Measurements from ENCODE around the gene MROH2A.

DNA sequence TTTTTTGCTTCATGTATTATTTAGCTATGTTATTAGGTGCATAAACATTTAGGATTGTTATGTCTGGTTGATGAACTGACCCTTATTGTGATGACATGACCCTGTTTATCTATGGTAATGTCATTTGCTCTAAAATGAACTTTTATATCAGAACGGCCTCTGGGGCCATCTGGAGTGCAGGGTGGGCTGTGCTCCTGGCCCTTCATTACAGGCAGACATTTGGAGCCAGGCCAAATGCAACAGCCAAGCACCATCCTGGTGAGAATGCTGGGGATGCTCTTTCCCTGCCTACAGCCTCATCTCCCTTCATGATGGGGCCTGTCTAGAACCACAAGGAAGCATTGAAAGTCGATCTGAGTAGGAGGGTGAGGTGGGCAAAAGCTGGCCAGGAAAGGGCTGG is 38.2 kb downstream of the MROH2A start:
- TF ChIP-seq EZH2 (IDR thresholded peaks at IDR 0.05; ENCODE audit: insufficient read depth, poor library complexity, severe bottlenecking): no peak
- no peak for TF ChIP-seq EZH2phosphoT487 (IDR thresholded peaks at IDR 0.05; ENCODE audit: insufficient read depth, low read depth)
